Heart left ventricle (tissue), 16 donors: ENCODE data around the gene SNX8. TPM values are rescaled to one million over a fixed set of nuclear protein-coding genes. Genes with fewer than 3 reads are reported as not detected.

Experiments
- ATAC-seq, 4 donors: fragments of 200-7000 bp; cut with Tn5 transposase; one replicate each; pipeline ENCODE4 v1.9.1; 2020 to 2022; ENCODE audit warnings: moderate library complexity in 4 of 4, mild to moderate bottlenecking in 3 of 4, moderate number of reproducible peaks in 1 of 4
- DNase-seq, 5 donors: peaks; one replicate each; pipeline ENCODE4 v3.0.0-alpha.2; 2020
- H3K27ac ChIP-seq, 12 donors: fragments of 200-600 bp; sonication (generic) in 4 of 12; one replicate each; pipeline versions ENCODE4 v1.5.0 to v1.8.0; 2016 to 2022; ENCODE audit warnings: mild to moderate bottlenecking in 2 of 12
- H3K27me3 ChIP-seq, 9 donors: fragments of 200-600 bp; sonication (generic) in 2 of 9; one replicate each; pipeline versions ENCODE4 v1.5.1 to v1.8.0; 2016 to 2022; ENCODE audit warnings: mild to moderate bottlenecking in 3 of 9
- H3K36me3 ChIP-seq, 9 donors: fragments of 200-600 bp; sonication (generic) in 2 of 9; one replicate each; pipeline versions ENCODE4 v1.5.0 to v1.8.0; 2018 to 2022; ENCODE audit warnings: mild to moderate bottlenecking in 2 of 9
- H3K4me1 ChIP-seq, 12 donors: fragments of 200-600 bp; sonication (generic) in 4 of 12; one replicate each; pipeline versions ENCODE4 v1.5.0 to v1.8.0; 2016 to 2022; ENCODE audit warnings: mild to moderate bottlenecking in 3 of 12
- H3K4me3 ChIP-seq, 12 donors: fragments of 200-600 bp; sonication (generic) in 4 of 12; one replicate each; pipeline versions ENCODE4 v1.5.0 to v1.8.0; 2017 to 2022; ENCODE audit warnings: mild to moderate bottlenecking in 9 of 12, moderate library complexity in 4 of 12
- H3K9me3 ChIP-seq, 12 donors: fragments of 200-600 bp; sonication (generic) in 4 of 12; one replicate each; pipeline versions ENCODE4 v1.5.0 to v1.8.0; 2016 to 2022; ENCODE audit warnings: mild to moderate bottlenecking in 1 of 12
- POLR2A ChIP-seq, 2 donors: fragments of 450-650 bp; IDR thresholded peaks; one replicate each; pipeline ENCODE4 v1.6.1; 2017; ENCODE audit warnings: antibody characterized with exemption in 2 of 2, mild to moderate bottlenecking in 2 of 2, moderate library complexity in 2 of 2
- WGBS, 4 donors: extraction: QIAGEN DNeasy Blood & Tissue Kit in 2 of 4; methylation state at CpG; one replicate each; pipeline versions ENCODE4 v1.1.5 to v1.1.7; 2013 to 2018; 5-methylcytosine and 5-hydroxymethylcytosine counted together
- intact Hi-C, 10 donors: fragments of 100-400 bp; cut with DNase I; formaldehyde crosslinking; loops; one replicate each; pipeline versions ENCODE4 v1.11.1 to v1.14.2; 2022
- long read RNA-seq, 3 donors: library from polyadenylated mRNA; unstranded; transcript quantifications; one replicate each; pipeline ENCODE4 v2.0.0, GENCODE V29; 2020 to 2021
- polyA plus RNA-seq, 2 donors: library from polyadenylated mRNA; stranded (reverse); fragments of 200-250 nt; gene quantifications; one replicate each; pipeline ENCODE4 v1.2.3, GENCODE V29; 2013
- total RNA-seq, 9 donors: library from RNA; depleted of rRNA in 2 of 9; stranded (reverse); fragments of >200 nt in 2 of 9; fragmentation: NEBNext Ultra II Directional in 3 of 9; extraction: Animal tissue kit (Norgen Biotek cat#: 25700) in 3 of 9; gene quantifications; one replicate each; pipeline versions ENCODE4 v1.1.0 to v1.2.4, GENCODE V29; 2016 to 2023
- TF ChIP-seq, protein P1 (sequence below), 12 donors: fragments of 200-600 bp; sonication (generic) in 4 of 12; IDR thresholded peaks; one replicate each; pipeline versions ENCODE4 v1.5.0 to v1.8.0; 2018 to 2022; ENCODE audit warnings: antibody characterized with exemption in 12 of 12, mild to moderate bottlenecking in 5 of 12
- donor health status: ischemic (EF 13 %, LVEDD 7.1; RV severe dilation, severe dysfunction).
- donor health status: healthy with polysubstance abuse.
- donor health status: DM: no; HTN: yes; CAD: no.
- donor health status: DM: no; HTN: no; CAD: no.
- donor health status: ischemic (EF 25% LVEDD 6.9; RV normal size, moderate dysfunction).
- donor health status: ischemic (EF 25% LVEDD 5.7; RV mildly dilated, moderate dysfunction).
- donor health status: healthy.
- donor health status: DM: yes; HTN: yes; CAD: no.
- donor health status: ischemic (EF 35%, LVEDD 5.7; RV mildly dilated, moderate dysfunction).
- donor health status: nonischemic (EF 11% LVEDD 7.7; RV severe dilation, severe dysfunction).
- donor health status: DM: yes; HTN: yes; CAD: no.
- donor health status: PGD.
- donor health status: ischemic (EF 29% LVEDD 5.4; RV normal size, mild dysfunction).
- donor health status: nonischemic (EF 23%, LVEDD 6.1; RV moderate dilation, normal function).

The SNX8 gene, protein sequence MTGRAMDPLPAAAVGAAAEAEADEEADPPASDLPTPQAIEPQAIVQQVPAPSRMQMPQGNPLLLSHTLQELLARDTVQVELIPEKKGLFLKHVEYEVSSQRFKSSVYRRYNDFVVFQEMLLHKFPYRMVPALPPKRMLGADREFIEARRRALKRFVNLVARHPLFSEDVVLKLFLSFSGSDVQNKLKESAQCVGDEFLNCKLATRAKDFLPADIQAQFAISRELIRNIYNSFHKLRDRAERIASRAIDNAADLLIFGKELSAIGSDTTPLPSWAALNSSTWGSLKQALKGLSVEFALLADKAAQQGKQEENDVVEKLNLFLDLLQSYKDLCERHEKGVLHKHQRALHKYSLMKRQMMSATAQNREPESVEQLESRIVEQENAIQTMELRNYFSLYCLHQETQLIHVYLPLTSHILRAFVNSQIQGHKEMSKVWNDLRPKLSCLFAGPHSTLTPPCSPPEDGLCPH
- total RNA-seq (10 to 100 TPM in 7 of 9 donors, 1 to 10 TPM in 2; 5.4 to 44.6 (median 21.5) TPM), polyA plus RNA-seq (10 to 100 TPM; 16.7 to 19.4 TPM)
- long read RNA-seq, donor 1, full-length matches to known transcripts: 17 of 23 reads
- long read RNA-seq, donor 1, partial matches to known transcripts: 2 of 23 reads
- long read RNA-seq, donor 1, other reads (novel, unspliced or antisense): 4 of 23 reads
- long read RNA-seq, donor 2, full-length matches to known transcripts: 31 of 34 reads
- long read RNA-seq, donor 2, partial matches to known transcripts: 1 of 34 reads
- long read RNA-seq, donor 2, other reads (novel, unspliced or antisense): 2 of 34 reads
- long read RNA-seq, donor 3, full-length matches to known transcripts: 19 of 23 reads
- long read RNA-seq, donor 3, partial matches to known transcripts: 3 of 23 reads
- long read RNA-seq, donor 3, other reads (novel, unspliced or antisense): 1 of 23 reads

GRCh38 chr7:2314209-2314955 is at the start of gene SNX8:
Gene SNX8, minus strand, starts transcription at chr7:2314441. Its CDS starts 20 bp downstream, at chr7:2314421.
- intact Hi-C loops: loop anchor here in 4 of 10 donors (2.0 to 10.0 kb wide), 4 partner anchors 40 to 72 kb away; partner anchors contain the start of genes MRM2 (in 3 of the 4), NUDT1 (in 3 of the 4) and EIF3B (in 1 of the 4)

GRCh38 chr7:2362385-2363088 is 48.3 kb upstream of the SNX8 start:
- ATAC-seq (no peak), DNase-seq (no peak)
- intact Hi-C loops: no loop called here
- TF ChIP-seq, protein P1, sequence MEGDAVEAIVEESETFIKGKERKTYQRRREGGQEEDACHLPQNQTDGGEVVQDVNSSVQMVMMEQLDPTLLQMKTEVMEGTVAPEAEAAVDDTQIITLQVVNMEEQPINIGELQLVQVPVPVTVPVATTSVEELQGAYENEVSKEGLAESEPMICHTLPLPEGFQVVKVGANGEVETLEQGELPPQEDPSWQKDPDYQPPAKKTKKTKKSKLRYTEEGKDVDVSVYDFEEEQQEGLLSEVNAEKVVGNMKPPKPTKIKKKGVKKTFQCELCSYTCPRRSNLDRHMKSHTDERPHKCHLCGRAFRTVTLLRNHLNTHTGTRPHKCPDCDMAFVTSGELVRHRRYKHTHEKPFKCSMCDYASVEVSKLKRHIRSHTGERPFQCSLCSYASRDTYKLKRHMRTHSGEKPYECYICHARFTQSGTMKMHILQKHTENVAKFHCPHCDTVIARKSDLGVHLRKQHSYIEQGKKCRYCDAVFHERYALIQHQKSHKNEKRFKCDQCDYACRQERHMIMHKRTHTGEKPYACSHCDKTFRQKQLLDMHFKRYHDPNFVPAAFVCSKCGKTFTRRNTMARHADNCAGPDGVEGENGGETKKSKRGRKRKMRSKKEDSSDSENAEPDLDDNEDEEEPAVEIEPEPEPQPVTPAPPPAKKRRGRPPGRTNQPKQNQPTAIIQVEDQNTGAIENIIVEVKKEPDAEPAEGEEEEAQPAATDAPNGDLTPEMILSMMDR (IDR thresholded peaks at IDR 0.05): no peak
- TF ChIP-seq POLR2A (IDR thresholded peaks at IDR 0.05): no peak
- H3K4me3 ChIP-seq: no peak overlapping the region
- WGBS, 4 donors: 89 to 94% (median 92%) methylated on average over 26 to 27 of the region's 27 CpGs
- H3K9me3 ChIP-seq: no peaks in the 10 kb centered on the region
- no peaks in the 10 kb centered on the region for H3K27me3 ChIP-seq
- H3K27ac ChIP-seq: no peak overlapping the region
- peaks cover 0 to 94% (median 90%) of the 10 kb centered on the region in 9 donors for H3K36me3 ChIP-seq
- H3K4me1 ChIP-seq: peaks cover 0 to 30% (median 20%) of the 10 kb centered on the region in 12 donors

More at GRCh38 chr7:2314209-2314955, at the start of gene SNX8:
- Histone ChIP-seq H3K27ac (peak within 1 kb of the TSS; percentile 10 to 88 (median 66)), H3K4me3 (peak within 1 kb of the TSS; percentile 44 to 97 (median 93)), H3K9me3 (no peaks in the 10 kb centered on the region), H3K36me3 (no peaks in the 10 kb centered on the region), H3K27me3 (no peaks in the 10 kb centered on the region), H3K4me1 (peaks cover 0 to 26% (median 5%) of the 10 kb centered on the region in 12 donors)
- DNase-seq (peak; percentile 89 to 96 (median 89)), ATAC-seq (peak; percentile 90 to 99 (median 98))
- TF ChIP-seq POLR2A (IDR thresholded peaks at IDR 0.05): peak in 1 of 2 donors; percentile 66
- TF ChIP-seq, protein P1 (IDR thresholded peaks at IDR 0.05): peak in 1 of 12 donors; percentile 4
- 2 to 5% (median 2%) methylated on average over 28 to 78 of the region's 78 CpGs for WGBS, 4 donors

DNA sequence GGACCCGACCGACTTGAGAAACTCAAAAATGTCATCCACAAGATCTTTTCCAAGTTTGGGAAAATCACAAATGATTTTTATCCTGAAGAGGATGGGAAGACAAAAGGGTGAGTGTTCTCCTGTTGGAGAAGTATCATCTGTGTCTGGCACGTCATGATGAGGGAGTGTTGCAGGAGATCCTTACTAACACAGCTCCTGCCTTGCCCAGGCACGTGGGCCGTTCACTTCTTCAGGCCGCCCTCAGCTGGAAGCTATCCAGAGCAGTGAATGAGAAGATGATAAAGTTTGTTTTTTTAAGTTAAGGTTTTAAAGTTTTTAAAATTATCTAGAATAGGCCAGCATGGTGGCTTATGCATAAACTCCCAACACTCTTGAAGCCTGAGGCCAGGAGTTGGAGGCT is 46.6 kb upstream of the SNX8 start:
- peak in 1 of 4 donors; percentile 32 for ATAC-seq

More for the DNA sequence above, 46.6 kb upstream of the SNX8 start:
- Histone ChIP-seq H3K9me3 (no peaks in the 10 kb centered on the region), H3K4me1 (peaks cover 0 to 48% (median 37%) of the 10 kb centered on the region in 12 donors), H3K27me3 (no peaks in the 10 kb centered on the region), H3K4me3 (no peak overlapping the region), H3K36me3 (peaks cover 0 to 82% (median 75%) of the 10 kb centered on the region in 9 donors), H3K27ac (no peak overlapping the region)
- no peak for DNase-seq
- intact Hi-C loops: no loop called here
- TF ChIP-seq, protein P1 (IDR thresholded peaks at IDR 0.05): no peak
- no peak for TF ChIP-seq POLR2A (IDR thresholded peaks at IDR 0.05)
- WGBS, 4 donors: 60 to 68% (median 66%) methylated on average over 6 of the region's 6 CpGs
